Astrocyte of the spinal cord (primary cell): ENCODE measurements around the gene MBNL1.

Experiments used
- DNase-seq: peaks from one replicate; pipeline ENCODE4 v3.0.0; 2011; ENCODE audit warnings: low read depth, low spot score
- H3K4me3 ChIP-seq: 2 replicates; pipeline ENCODE4 v1.5.1; 2011; ENCODE audit warnings: low read depth, mild to moderate bottlenecking, low read length, moderate library complexity
- CTCF ChIP-seq: IDR thresholded peaks from 2 replicates; pipeline ENCODE4 v1.5.1; 2012; ENCODE audit warnings: low read depth, mild to moderate bottlenecking, low read length, inconsistent platforms
- in situ Hi-C: cut with HindIII; loops from 2 replicates; pipeline ENCODE4 v1.10.0; 2017; ENCODE audit warnings: low sequenced_read_pairs

The MBNL1 gene

GRCh38 chr3:152302521-152303021, 33.8 kb downstream of the MBNL1 start:
- peak; percentile 89 for DNase-seq
- no peak for TF ChIP-seq CTCF
- H3K4me3 ChIP-seq = no peak overlapping the region
- in situ Hi-C loops = no loop called here

DNA sequence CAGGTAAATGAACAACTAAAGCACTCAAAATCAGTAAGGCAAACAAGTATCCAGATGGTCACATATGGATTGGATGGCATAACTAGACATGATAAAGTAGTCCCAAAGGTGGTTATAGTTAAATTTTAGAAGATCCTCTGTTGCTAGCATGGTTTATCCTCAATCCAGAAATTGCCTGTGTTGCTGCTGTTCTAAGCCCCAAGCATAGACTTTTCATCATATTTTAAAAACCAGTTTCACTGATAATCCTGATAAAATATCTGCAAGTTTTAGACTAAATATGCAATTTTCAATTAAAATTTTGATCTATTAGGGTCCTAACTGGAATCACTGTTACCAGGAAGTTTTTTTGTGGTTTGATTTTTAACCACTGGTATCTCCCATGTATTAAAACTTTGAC, 35.4 kb downstream of the MBNL1 start:
- in situ Hi-C loops = no loop called here
- no peak for DNase-seq
- no peak for TF ChIP-seq CTCF
- H3K4me3 ChIP-seq = no peak overlapping the region

GRCh38 chr3:152305075-152305474, 36.3 kb downstream of the MBNL1 start:
- no peak for DNase-seq
- TF ChIP-seq CTCF = no peak
- in situ Hi-C loops = no loop called here
- no peak overlapping the region for H3K4me3 ChIP-seq

- no peak for TF ChIP-seq CTCF
- H3K4me3 ChIP-seq = no peak overlapping the region
- no peak for DNase-seq
- in situ Hi-C loops = no loop called here
These were observed 39.2 kb downstream of the MBNL1 start for GRCh38 chr3:152307829-152308474.

DNA sequence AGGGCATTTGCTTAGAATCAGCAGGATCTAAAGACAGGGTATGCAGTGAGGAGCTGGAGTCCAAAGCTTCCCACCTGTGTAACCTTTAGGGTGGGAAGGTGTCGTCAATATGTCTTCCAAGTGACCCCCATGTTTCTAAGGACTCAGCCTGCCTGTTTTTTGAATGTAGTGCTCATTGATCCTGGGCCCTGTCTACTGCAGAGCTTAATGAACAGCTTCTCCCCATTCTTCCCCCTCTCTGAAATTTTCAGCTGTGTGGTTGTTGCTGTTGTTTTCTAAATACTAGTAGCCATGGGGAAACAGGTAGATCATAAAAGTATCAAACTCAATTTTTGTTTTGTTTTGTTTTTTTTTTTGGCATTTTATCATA, 39.7 kb downstream of the MBNL1 start:
- no peak for TF ChIP-seq CTCF
- in situ Hi-C loops = no loop called here
- no peak for DNase-seq
- H3K4me3 ChIP-seq = no peak overlapping the region

DNA sequence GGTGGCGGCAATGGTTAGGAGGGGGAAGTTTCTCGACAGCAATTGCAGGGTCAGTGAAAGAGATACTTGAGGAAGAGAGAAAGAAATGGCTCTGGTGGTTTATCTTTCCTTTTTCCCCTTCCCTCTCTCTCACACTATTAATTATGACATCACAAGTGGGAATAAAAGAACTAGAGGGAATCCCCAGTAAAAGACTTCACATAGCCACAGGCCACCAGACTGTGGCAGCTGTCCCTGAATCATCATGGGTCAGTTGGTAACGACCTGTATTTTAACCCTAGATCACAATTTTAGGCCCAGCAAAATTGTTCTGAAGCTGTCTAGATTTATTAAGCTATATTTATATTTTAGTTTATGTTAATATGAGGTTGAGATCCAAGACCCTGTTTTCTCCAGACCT, 40.3 kb downstream of the MBNL1 start:
- DNase-seq = no peak
- H3K4me3 ChIP-seq = no peak overlapping the region
- TF ChIP-seq CTCF = no peak
- in situ Hi-C loops = no loop called here
